GM21367 (cell line): ENCODE measurements around the gene LCT.

Experiments used
- ATAC-seq: cut with Tn5 transposase; IDR thresholded peaks from one replicate; pipeline ENCODE4 v1.9.1; 2021; ENCODE audit not compliant: unreplicated experiment

The LCT gene

GRCh38 chr2:135744760-135745314 is 92.1 kb downstream of the LCT start:
- no peak for ATAC-seq

- no peak for ATAC-seq
Measured at GRCh38 chr2:135743860-135744259, 93.1 kb downstream of the LCT start.

GRCh38 chr2:135742325-135742757 is 94.6 kb downstream of the LCT start:
- peak; percentile 20 for ATAC-seq

GRCh38 chr2:135741395-135742324 is 95.3 kb downstream of the LCT start, which contains the start of gene UBXN4:
TSS of gene UBXN4 (plus strand) at chr2:135741855. CDS start at chr2:135741930, 75 bp downstream.
- ATAC-seq = peak; percentile 90

GRCh38 chr2:135741043-135741394 is 96.0 kb downstream of the LCT start:
- no peak for ATAC-seq

- no peak for ATAC-seq
Measured at GRCh38 chr2:135740206-135740605, 96.8 kb downstream of the LCT start.
